Loucy (cell line): Measurements from ENCODE around the gene GBP4.

ENCODE experiments used
- H2AFZ ChIP-seq: fragments of 200-600 bp; sonication (generic); 2 replicates; pipeline ENCODE4 v1.6.0; 2016; ENCODE audit warnings: antibody characterized with exemption, mild to moderate bottlenecking, low read length, moderate library complexity
- H3F3A ChIP-seq: fragments of 200-600 bp; 2 replicates; pipeline ENCODE4 v1.6.0; 2016; ENCODE audit warnings: antibody characterized with exemption, low read depth, mild to moderate bottlenecking
- H3K27me3 ChIP-seq: fragments of 200-600 bp; sonication (generic); 2 replicates; pipeline ENCODE4 v1.6.1; 2014; ENCODE audit warnings: low read length, mild to moderate bottlenecking; ENCODE audit not compliant: insufficient read depth, poor library complexity, severe bottlenecking
- H3K36me3 ChIP-seq: fragments of 200-600 bp; sonication (generic); 2 replicates; pipeline ENCODE4 v1.6.1; 2016; ENCODE audit warnings: low read length; ENCODE audit not compliant: insufficient read depth
- H3K4me1 ChIP-seq: fragments of 200-600 bp; sonication (generic); 2 replicates; pipeline ENCODE4 v1.5.1; 2014; ENCODE audit warnings: low read length, mild to moderate bottlenecking; ENCODE audit not compliant: insufficient read depth, poor library complexity, severe bottlenecking
- H3K4me2 ChIP-seq: fragments of 200-600 bp; sonication (generic); 2 replicates; pipeline ENCODE4 v1.6.0; 2014; ENCODE audit warnings: antibody characterized with exemption, low read length, low read depth, mild to moderate bottlenecking; ENCODE audit not compliant: poor library complexity, severe bottlenecking
- H3K4me3 ChIP-seq: fragments of 200-600 bp; sonication (generic); 2 replicates; pipeline ENCODE4 v1.5.1; 2014; ENCODE audit warnings: low read length, mild to moderate bottlenecking, mixed read lengths; ENCODE audit not compliant: poor library complexity, severe bottlenecking
- H3K79me2 ChIP-seq: fragments of 200-600 bp; sonication (generic); 2 replicates; pipeline ENCODE4 v1.6.1; 2014; ENCODE audit warnings: low read length; ENCODE audit not compliant: insufficient read depth
- H3K9ac ChIP-seq: fragments of 200-600 bp; sonication (generic); 2 replicates; pipeline ENCODE4 v1.6.0; 2014; ENCODE audit warnings: mild to moderate bottlenecking, low read depth, low read length, moderate library complexity; ENCODE audit not compliant: poor library complexity, severe bottlenecking
- H3K9me2 ChIP-seq: fragments of 200-600 bp; sonication (generic); replicated peaks from 2 replicates; pipeline ENCODE4 v1.6.1; 2016; ENCODE audit warnings: low read depth, low read length, mixed read lengths
- H3K9me3 ChIP-seq: fragments of 200-600 bp; sonication (generic); 2 replicates; pipeline ENCODE4 v1.6.1; 2014; ENCODE audit warnings: mild to moderate bottlenecking, antibody characterized with exemption, low read length, low read depth; ENCODE audit not compliant: insufficient read depth
- H4K20me1 ChIP-seq: fragments of 200-600 bp; sonication (generic); 2 replicates; pipeline ENCODE4 v1.6.0; 2014; ENCODE audit warnings: antibody characterized with exemption, low read length, mild to moderate bottlenecking; ENCODE audit not compliant: insufficient read depth, poor library complexity, severe bottlenecking
- CTCF ChIP-seq: fragments of 200-600 bp; sonication (generic); conservative IDR thresholded peaks from 2 replicates; pipeline ENCODE4 v1.5.1; 2014; ENCODE audit warnings: mild to moderate bottlenecking, antibody characterized with exemption, low read length
- EZH2phosphoT487 ChIP-seq: fragments of 200-600 bp; IDR thresholded peaks from 2 replicates; pipeline ENCODE4 v1.6.1; 2018; ENCODE audit warnings: antibody characterized with exemption, mild to moderate bottlenecking, moderate library complexity, borderline replicate concordance

GBP4 gene

GRCh38 chr1:89169166-89169565 lies 29.6 kb downstream of the GBP4 start:
- Histone ChIP-seq H3K4me3 (no peak overlapping the region), H3K27me3 (no peaks in the 10 kb centered on the region), H3K4me1 (no peaks in the 10 kb centered on the region), H3K79me2 (no peaks in the 10 kb centered on the region), H2AFZ (no peak overlapping the region), H4K20me1 (no peaks in the 10 kb centered on the region), H3K9me3 (no peaks in the 10 kb centered on the region), H3K36me3 (no peaks in the 10 kb centered on the region), H3F3A (no peaks in the 10 kb centered on the region), H3K9ac (no peak overlapping the region), H3K9me2 (no peaks in the 10 kb centered on the region), H3K4me2 (no peak overlapping the region)
- TF ChIP-seq EZH2phosphoT487 (no peak), CTCF (no peak)

- H3F3A ChIP-seq: no peaks in the 10 kb centered on the region
- H3K9me2 ChIP-seq: no peaks in the 10 kb centered on the region
- no peaks in the 10 kb centered on the region for H3K79me2 ChIP-seq
- H2AFZ ChIP-seq: no peak overlapping the region
- no peaks in the 10 kb centered on the region for H3K27me3 ChIP-seq
- no peaks in the 10 kb centered on the region for H3K4me1 ChIP-seq
- H3K4me2 ChIP-seq: no peak overlapping the region
- no peaks in the 10 kb centered on the region for H3K36me3 ChIP-seq
- H3K9me3 ChIP-seq: no peaks in the 10 kb centered on the region
- no peak overlapping the region for H3K9ac ChIP-seq
- TF ChIP-seq EZH2phosphoT487 (no peak), CTCF (no peak)
- H4K20me1 ChIP-seq: no peaks in the 10 kb centered on the region
- no peak overlapping the region for H3K4me3 ChIP-seq
These were observed 31.0 kb downstream of the GBP4 start for GRCh38 chr1:89167590-89168230.

- Histone ChIP-seq H3F3A (no peaks in the 10 kb centered on the region), H3K9me2 (no peaks in the 10 kb centered on the region), H2AFZ (no peak overlapping the region), H3K4me1 (no peaks in the 10 kb centered on the region), H3K9me3 (no peaks in the 10 kb centered on the region), H3K4me3 (no peak overlapping the region), H3K27me3 (no peaks in the 10 kb centered on the region), H3K4me2 (no peak overlapping the region), H3K36me3 (no peaks in the 10 kb centered on the region), H3K79me2 (no peaks in the 10 kb centered on the region), H4K20me1 (no peaks in the 10 kb centered on the region), H3K9ac (no peak overlapping the region)
- no peak for TF ChIP-seq CTCF
- TF ChIP-seq EZH2phosphoT487: no peak
These were observed 32.0 kb downstream of the GBP4 start for GRCh38 chr1:89166705-89167104.
